K562 (cell line): ENCODE measurements around the gene TMC8. TPM values are rescaled to one million over a fixed set of nuclear protein-coding genes. Genes with fewer than 3 reads are reported as not detected.

Experiments
- ARNT ChIP-seq, 2 experiments: fragments of 450-650 bp; IDR thresholded peaks; 2 replicates each; pipeline ENCODE4 v1.6.1; 2016; ENCODE audit warnings: mild to moderate bottlenecking in 1 of 2
- DACH1 ChIP-seq: fragments of 450-650 bp; IDR thresholded peaks from 2 replicates; pipeline ENCODE4 v1.6.1; 2018; ENCODE audit not compliant: partially characterized antibody
- HOXB6 ChIP-seq: fragments of 250-450 bp; sonication (Bioruptor Pico); IDR thresholded peaks from 2 replicates; pipeline ENCODE4 v1.5.1; 2022; ENCODE audit warnings: mild to moderate bottlenecking, borderline replicate concordance
- MCM7 ChIP-seq, 2 experiments: fragments of 450-650 bp; IDR thresholded peaks; 2 replicates each; pipeline ENCODE4 v1.6.1; 2016 to 2018
- MXI1 ChIP-seq: IDR thresholded peaks from 2 replicates; pipeline ENCODE4 v1.6.1; 2011; ENCODE audit warnings: low read depth, mild to moderate bottlenecking, improper control_type of control experiment, low read length
- PCBP1 ChIP-seq: fragments of 200-400 bp; formaldehyde crosslinking; IDR thresholded peaks from 2 replicates; pipeline ENCODE4 v1.6.1; 2018; ENCODE audit warnings: mild to moderate bottlenecking, low read depth, low read length; ENCODE audit not compliant: poor library complexity, severe bottlenecking
- PHF20 ChIP-seq: fragments of 450-650 bp; IDR thresholded peaks from 2 replicates; pipeline ENCODE4 v1.6.1; 2018; ENCODE audit not compliant: partially characterized antibody
- SAFB ChIP-seq: fragments of 200-400 bp; formaldehyde crosslinking; IDR thresholded peaks from 2 replicates; pipeline ENCODE4 v1.6.1; 2017; ENCODE audit warnings: low read depth, low read length, borderline replicate concordance
- XRCC5 ChIP-seq: fragments of 200-400 bp; formaldehyde crosslinking; IDR thresholded peaks from 2 replicates; pipeline ENCODE4 v1.6.1; 2017; ENCODE audit warnings: low read depth, mild to moderate bottlenecking, low read length
- polyA plus RNA-seq, 8 experiments: library from polyadenylated mRNA; depleted of rRNA in 4 of 8; stranded (reverse) in 5 of 8; unstranded in 3 of 8; fragments of >200 nt; fragmentation: Nextera tagmentation in 2 of 8; fragmentation: Illumina TruSeq in 1 of 8; extraction: Ambion mirVana in 2 of 8; extraction: Trizol in 1 of 8; gene quantifications; 2 replicates each; pipeline versions ENCODE4 v1.2.1 to v1.2.3, GENCODE V29; 2011 to 2014; ENCODE audit warnings: inconsistent platforms in 1 of 8, missing spikeins in 1 of 8
- total RNA-seq, 7 experiments: library from RNA; depleted of rRNA in 6 of 7; stranded (reverse); fragments of >200 nt in 6 of 7; fragmentation: Illumina TruSeq in 2 of 7; extraction: Trizol in 2 of 7; gene quantifications; 2 replicates each; pipeline versions ENCODE4 v1.2.1 to v1.2.3, GENCODE V29; 2011 to 2021; ENCODE audit warnings: low replicate concordance in 1 of 7
- TF ChIP-seq, protein P1 (sequence below), 2 experiments: fragments of 450-650 bp; formaldehyde crosslinking in 1 of 2; IDR thresholded peaks; 2 replicates each; pipeline versions ENCODE4 v1.4.0 to v1.6.1; 2014 to 2020; ENCODE audit warnings: mild to moderate bottlenecking in 2 of 2, borderline replicate concordance in 1 of 2, low read depth in 1 of 2
- TF ChIP-seq, protein P2 (sequence below): fragments of 450-650 bp; IDR thresholded peaks from 2 replicates; pipeline ENCODE4 v1.6.1; 2016; ENCODE audit warnings: antibody characterized with exemption
- TF ChIP-seq, protein P3 (sequence below), 3 experiments: fragments of 200-800 bp in 1 of 3; sonication (Bioruptor generic) in 1 of 3; sonication (generic) in 1 of 3; formaldehyde crosslinking in 1 of 3; IDR thresholded peaks; 2 replicates each; pipeline versions ENCODE4 v1.6.1 to v1.8.0; 2016 to 2022; ENCODE audit warnings: mild to moderate bottlenecking in 2 of 3, missing compliant biosample characterization in 2 of 3, missing genetic modification characterization in 2 of 3, missing genetic modification reagents in 1 of 3
- TF ChIP-seq, protein P4 (sequence below), 3 experiments: fragments of 200-800 bp in 1 of 3; fragments of 250-450 bp in 1 of 3; fragments of 450-650 bp in 1 of 3; sonication (Bioruptor Pico) in 1 of 3; sonication (Bioruptor generic) in 1 of 3; formaldehyde crosslinking in 1 of 3; IDR thresholded peaks; 2 replicates each; pipeline versions ENCODE4 v1.6.1 to v1.8.0; 2016 to 2022; ENCODE audit warnings: mild to moderate bottlenecking in 2 of 3, missing genetic modification characterization in 2 of 3, missing compliant biosample characterization in 1 of 3, moderate library complexity in 1 of 3

Gene TMC8
- total and polyA plus RNA-seq, 9 of the 15 experiments (the other 6 are each of a cell fraction or from before 2014, with no cell fraction given): 0.13 to 10.9 (median 2.8) TPM

DNA sequence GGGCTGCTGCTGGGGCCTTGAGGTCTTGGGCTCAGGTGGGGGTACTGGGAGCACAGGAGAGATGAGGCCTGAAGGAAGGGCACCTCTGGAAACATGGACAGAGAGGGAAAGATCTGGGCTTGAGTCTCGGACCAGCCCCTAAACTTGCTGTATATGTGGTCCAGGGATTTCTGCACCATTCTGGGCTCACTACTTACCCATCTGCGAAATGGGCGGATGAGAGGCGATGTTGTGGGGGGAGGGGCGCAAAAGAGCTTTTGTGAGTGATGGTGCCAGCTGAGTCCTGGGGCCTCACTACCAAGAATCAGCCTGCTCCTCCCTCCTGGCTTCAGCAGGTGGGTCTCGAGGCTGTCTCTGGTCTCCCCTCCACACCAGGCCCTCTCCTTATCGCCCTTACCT lies 15.9 kb downstream of the TMC8 start (continued):
- TF ChIP-seq, protein P1, sequence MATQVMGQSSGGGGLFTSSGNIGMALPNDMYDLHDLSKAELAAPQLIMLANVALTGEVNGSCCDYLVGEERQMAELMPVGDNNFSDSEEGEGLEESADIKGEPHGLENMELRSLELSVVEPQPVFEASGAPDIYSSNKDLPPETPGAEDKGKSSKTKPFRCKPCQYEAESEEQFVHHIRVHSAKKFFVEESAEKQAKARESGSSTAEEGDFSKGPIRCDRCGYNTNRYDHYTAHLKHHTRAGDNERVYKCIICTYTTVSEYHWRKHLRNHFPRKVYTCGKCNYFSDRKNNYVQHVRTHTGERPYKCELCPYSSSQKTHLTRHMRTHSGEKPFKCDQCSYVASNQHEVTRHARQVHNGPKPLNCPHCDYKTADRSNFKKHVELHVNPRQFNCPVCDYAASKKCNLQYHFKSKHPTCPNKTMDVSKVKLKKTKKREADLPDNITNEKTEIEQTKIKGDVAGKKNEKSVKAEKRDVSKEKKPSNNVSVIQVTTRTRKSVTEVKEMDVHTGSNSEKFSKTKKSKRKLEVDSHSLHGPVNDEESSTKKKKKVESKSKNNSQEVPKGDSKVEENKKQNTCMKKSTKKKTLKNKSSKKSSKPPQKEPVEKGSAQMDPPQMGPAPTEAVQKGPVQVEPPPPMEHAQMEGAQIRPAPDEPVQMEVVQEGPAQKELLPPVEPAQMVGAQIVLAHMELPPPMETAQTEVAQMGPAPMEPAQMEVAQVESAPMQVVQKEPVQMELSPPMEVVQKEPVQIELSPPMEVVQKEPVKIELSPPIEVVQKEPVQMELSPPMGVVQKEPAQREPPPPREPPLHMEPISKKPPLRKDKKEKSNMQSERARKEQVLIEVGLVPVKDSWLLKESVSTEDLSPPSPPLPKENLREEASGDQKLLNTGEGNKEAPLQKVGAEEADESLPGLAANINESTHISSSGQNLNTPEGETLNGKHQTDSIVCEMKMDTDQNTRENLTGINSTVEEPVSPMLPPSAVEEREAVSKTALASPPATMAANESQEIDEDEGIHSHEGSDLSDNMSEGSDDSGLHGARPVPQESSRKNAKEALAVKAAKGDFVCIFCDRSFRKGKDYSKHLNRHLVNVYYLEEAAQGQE (IDR thresholded peaks at IDR 0.05; ENCODE audit: borderline replicate concordance): no peak
- TF ChIP-seq, protein P1 (CRISPR knock-in tag; IDR thresholded peaks at IDR 0.05; ENCODE audit: low read depth): no peak
- TF ChIP-seq, protein P2, sequence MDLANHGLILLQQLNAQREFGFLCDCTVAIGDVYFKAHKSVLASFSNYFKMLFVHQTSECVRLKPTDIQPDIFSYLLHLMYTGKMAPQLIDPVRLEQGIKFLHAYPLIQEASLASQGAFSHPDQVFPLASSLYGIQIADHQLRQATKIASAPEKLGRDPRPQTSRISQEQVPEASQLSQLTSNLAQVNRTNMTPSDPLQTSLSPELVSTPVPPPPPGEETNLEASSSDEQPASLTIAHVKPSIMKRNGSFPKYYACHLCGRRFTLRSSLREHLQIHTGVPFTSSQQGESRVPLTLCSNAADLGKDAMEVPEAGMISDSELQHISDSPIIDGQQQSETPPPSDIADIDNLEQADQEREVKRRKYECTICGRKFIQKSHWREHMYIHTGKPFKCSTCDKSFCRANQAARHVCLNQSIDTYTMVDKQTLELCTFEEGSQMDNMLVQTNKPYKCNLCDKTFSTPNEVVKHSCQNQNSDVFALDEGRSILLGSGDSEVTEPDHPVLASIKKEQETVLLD: no peak
- TF ChIP-seq, protein P3, sequence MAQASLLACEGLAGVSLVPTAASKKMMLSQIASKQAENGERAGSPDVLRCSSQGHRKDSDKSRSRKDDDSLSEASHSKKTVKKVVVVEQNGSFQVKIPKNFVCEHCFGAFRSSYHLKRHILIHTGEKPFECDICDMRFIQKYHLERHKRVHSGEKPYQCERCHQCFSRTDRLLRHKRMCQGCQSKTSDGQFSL (CRISPR knock-in tag; IDR thresholded peaks at IDR 0.05): peak; percentile 61; the same call in 1 of the 2 replicates
- TF ChIP-seq, protein P3 (tag; IDR thresholded peaks at IDR 0.05): no peak
- TF ChIP-seq ARNT (IDR thresholded peaks at IDR 0.05) (0 out of 4 replicates have a peak, but pooled peaks of 1 of the 2 experiments have one; percentile 40), MXI1 (no peak), MCM7 (IDR thresholded peaks at IDR 0.05) (no peak), DACH1 (peak; percentile 19), XRCC5 (0 out of 2 replicates have a peak, but pooled peaks have one; percentile 36), PHF20 (peak; percentile 73), SAFB (no peak), PCBP1 (no peak), HOXB6 (CRISPR knock-in tag) (no peak)
- TF ChIP-seq, protein P4, sequence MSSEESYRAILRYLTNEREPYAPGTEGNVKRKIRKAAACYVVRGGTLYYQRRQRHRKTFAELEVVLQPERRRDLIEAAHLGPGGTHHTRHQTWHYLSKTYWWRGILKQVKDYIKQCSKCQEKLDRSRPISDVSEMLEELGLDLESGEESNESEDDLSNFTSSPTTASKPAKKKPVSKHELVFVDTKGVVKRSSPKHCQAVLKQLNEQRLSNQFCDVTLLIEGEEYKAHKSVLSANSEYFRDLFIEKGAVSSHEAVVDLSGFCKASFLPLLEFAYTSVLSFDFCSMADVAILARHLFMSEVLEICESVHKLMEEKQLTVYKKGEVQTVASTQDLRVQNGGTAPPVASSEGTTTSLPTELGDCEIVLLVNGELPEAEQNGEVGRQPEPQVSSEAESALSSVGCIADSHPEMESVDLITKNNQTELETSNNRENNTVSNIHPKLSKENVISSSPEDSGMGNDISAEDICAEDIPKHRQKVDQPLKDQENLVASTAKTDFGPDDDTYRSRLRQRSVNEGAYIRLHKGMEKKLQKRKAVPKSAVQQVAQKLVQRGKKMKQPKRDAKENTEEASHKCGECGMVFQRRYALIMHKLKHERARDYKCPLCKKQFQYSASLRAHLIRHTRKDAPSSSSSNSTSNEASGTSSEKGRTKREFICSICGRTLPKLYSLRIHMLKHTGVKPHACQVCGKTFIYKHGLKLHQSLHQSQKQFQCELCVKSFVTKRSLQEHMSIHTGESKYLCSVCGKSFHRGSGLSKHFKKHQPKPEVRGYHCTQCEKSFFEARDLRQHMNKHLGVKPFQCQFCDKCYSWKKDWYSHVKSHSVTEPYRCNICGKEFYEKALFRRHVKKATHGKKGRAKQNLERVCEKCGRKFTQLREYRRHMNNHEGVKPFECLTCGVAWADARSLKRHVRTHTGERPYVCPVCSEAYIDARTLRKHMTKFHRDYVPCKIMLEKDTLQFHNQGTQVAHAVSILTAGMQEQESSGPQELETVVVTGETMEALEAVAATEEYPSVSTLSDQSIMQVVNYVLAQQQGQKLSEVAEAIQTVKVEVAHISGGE (CRISPR knock-in tag; IDR thresholded peaks at IDR 0.05): 0 out of 6 replicates have a peak, but pooled peaks of 1 of the 3 experiments have one; percentile 16
